H1 (cell line): ENCODE results near the gene ZSCAN18. TPM values are rescaled to one million over a fixed set of nuclear protein-coding genes. Genes with fewer than 3 reads are reported as not detected.

Experiments used
- ATF3 ChIP-seq: IDR thresholded peaks from 2 replicates; pipeline ENCODE4 v1.6.1; 2011; ENCODE audit warnings: low read depth, mild to moderate bottlenecking, low read length; ENCODE audit not compliant: insufficient read depth
- BRCA1 ChIP-seq: IDR thresholded peaks from 2 replicates; pipeline ENCODE4 v1.6.1; 2012; ENCODE audit warnings: low read depth, low read length, improper control_type of control experiment
- CBX8 ChIP-seq: fragments of 300-800, 300-1000 bp; sonication (generic); IDR thresholded peaks from 2 replicates; pipeline ENCODE4 v1.7.1; 2016; ENCODE audit warnings: low read depth, low read length, borderline replicate concordance
- EZH2 ChIP-seq: fragments of 200-600 bp; sonication (generic); IDR thresholded peaks from 2 replicates; pipeline ENCODE4 v1.7.1; 2012; ENCODE audit warnings: low read depth, mild to moderate bottlenecking, moderate library complexity, low read length, inconsistent platforms; ENCODE audit not compliant: severe bottlenecking
- GTF2F1 ChIP-seq: IDR thresholded peaks from 2 replicates; pipeline ENCODE4 v1.6.1; 2012; ENCODE audit warnings: low read depth, low read length, improper control_type of control experiment, borderline replicate concordance
- JUN ChIP-seq: IDR thresholded peaks from 2 replicates; pipeline ENCODE4 v1.6.1; 2011; ENCODE audit warnings: low read depth, mild to moderate bottlenecking, improper control_type of control experiment, low read length
- polyA plus RNA-seq, 7 experiments: library from polyadenylated mRNA; depleted of rRNA in 3 of 7; stranded (reverse) in 5 of 7; unstranded in 2 of 7; fragments of >200 nt in 5 of 7; fragments of 200-250 nt in 2 of 7; gene quantifications; 1 replicate in 5 of 7; 2 replicates in 1 of 7; 4 replicates in 1 of 7; pipeline versions ENCODE4 v1.2.1 to v1.2.3, GENCODE V29; 2011 to 2013; ENCODE audit warnings: missing spikeins in 2 of 7, mixed read lengths in 2 of 7
- total RNA-seq: library from RNA; stranded (reverse); fragmentation: NEBNext Ultra II Directional; extraction: Animal tissue kit (Norgen Biotek cat#: 25700); gene quantifications from 2 replicates; pipeline ENCODE4 v1.2.1, GENCODE V29; 2021

ZSCAN18 gene
- total and polyA plus RNA-seq, 2 of the 8 experiments (the other 6 are each of a cell fraction or from before 2014, with no cell fraction given): 37.0 to 41.4 TPM

GRCh38 chr19:58084596-58085347 is 13.3 kb downstream of the ZSCAN18 start (continued):
- no peak for TF ChIP-seq GTF2F1
- no peak for TF ChIP-seq JUN
- no peak for TF ChIP-seq ATF3
- no peak for TF ChIP-seq EZH2
- TF ChIP-seq CBX8: no peak
- no peak for TF ChIP-seq BRCA1
